Measurements from ENCODE around the gene FRMD3.

- TF ChIP-seq GATA2 (IDR thresholded peaks at IDR 0.05; ENCODE audit: low read depth, low read length) (no peak), GATA3 (IDR thresholded peaks at IDR 0.05; ENCODE audit: low read depth, low read length) (no peak)
Observed at GRCh38 chr9:83339435-83339834, 198.8 kb downstream of the FRMD3 start.
